Body of pancreas (tissue), 4 donors: ENCODE data around the gene TMEM35B. TPM values are rescaled to one million over a fixed set of nuclear protein-coding genes. Genes with fewer than 3 reads are reported as not detected.

ENCODE experiments used
- ATAC-seq: fragments of 150-250 bp; one replicate; pipeline ENCODE4 v1.9.1; 2016
- DNase-seq, 4 donors: peaks; one replicate each; pipeline ENCODE4 v3.0.0-alpha.2; 2019
- H3K27ac ChIP-seq, 4 donors: fragments of 200-600 bp; sonication (generic); 1 replicate in 3 of 4; 2 replicates in 1 of 4; pipeline versions ENCODE4 v1.5.1 to v1.6.1; 2016 to 2019; ENCODE audit warnings: mild to moderate bottlenecking in 1 of 4, mixed read lengths in 1 of 4, moderate library complexity in 1 of 4
- H3K27me3 ChIP-seq, 2 donors: fragments of 200-600 bp; sonication (generic); one replicate each; pipeline ENCODE4 v1.6.0; 2016; ENCODE audit warnings: mild to moderate bottlenecking in 1 of 2
- H3K36me3 ChIP-seq, 2 donors: fragments of 200-600 bp; sonication (generic); replicated peaks in 1 of 2; 2 replicates each; pipeline ENCODE4 v1.5.1; 2016; ENCODE audit warnings: low read depth in 2 of 2; ENCODE audit not compliant: insufficient read depth in 1 of 2
- H3K4me1 ChIP-seq: fragments of 200-600 bp; sonication (generic); one replicate; pipeline ENCODE4 v1.6.0; 2016
- H3K4me3 ChIP-seq, 2 donors: fragments of 200-600 bp; sonication (generic); 1 replicate in 1 of 2; 2 replicates in 1 of 2; pipeline ENCODE4 v1.5.1; 2016 to 2019
- H3K9me3 ChIP-seq, 3 donors: fragments of 200-600 bp; sonication (generic); 1 replicate in 2 of 3; 2 replicates in 1 of 3; pipeline ENCODE4 v1.5.1; 2016
- POLR2A ChIP-seq, 3 donors: fragments of 450-650 bp; IDR thresholded peaks; one replicate each; pipeline ENCODE4 v1.6.1; 2016; ENCODE audit warnings: antibody characterized with exemption in 3 of 3, mild to moderate bottlenecking in 2 of 3
- WGBS, 2 donors: methylation state at CpG; one replicate each; pipeline ENCODE4 v1.1.5; 2017; 5-methylcytosine and 5-hydroxymethylcytosine counted together
- intact Hi-C: fragments of 100-400 bp; cut with DNase I; formaldehyde crosslinking; loops from one replicate; pipeline ENCODE4 v1.15.1; 2023
- total RNA-seq, 2 donors: library from RNA; depleted of rRNA; stranded (reverse); fragments of >200 nt; gene quantifications; one replicate each; pipeline ENCODE4 v1.1.0, GENCODE V29; 2016
- TF ChIP-seq, protein P1 (sequence below), 7 experiments: fragments of 450-650 bp in 4 of 7; fragments of 200-600 bp in 3 of 7; sonication (generic) in 3 of 7; IDR thresholded peaks; one replicate each; pipeline ENCODE4 v1.5.1; 2016 to 2019; ENCODE audit warnings: antibody characterized with exemption in 7 of 7

The TMEM35B gene
- total RNA-seq, 2 donors from 2014 or later, result 15.5 to 37.1 TPM

DNA sequence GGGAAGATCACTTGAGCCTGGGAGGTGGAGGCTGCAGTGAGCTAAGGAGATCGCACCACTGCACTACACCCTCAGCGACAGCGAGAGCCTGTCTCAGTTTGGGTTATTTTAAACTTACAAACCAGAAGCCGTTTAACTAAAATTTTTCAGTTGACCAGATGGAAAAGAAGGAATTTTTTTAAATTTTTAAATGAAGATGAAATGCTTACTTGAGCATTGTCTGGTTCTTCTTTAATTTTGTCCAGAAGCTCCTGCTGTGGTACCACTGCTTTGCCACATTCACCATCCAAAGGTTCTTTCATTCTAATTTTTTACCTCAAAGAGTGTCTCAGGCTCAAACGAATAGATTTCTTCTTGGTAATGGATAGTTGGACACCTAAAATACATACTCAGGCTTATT is 45.2 kb upstream of the TMEM35B start:
- no peaks in the 10 kb centered on the region for H3K9me3 ChIP-seq
- no peaks in the 10 kb centered on the region for H3K36me3 ChIP-seq
- peak overlapping the region in 3 of 4 donors; percentile 64 to 95 (median 90) for H3K27ac ChIP-seq
- no peaks in the 10 kb centered on the region for H3K27me3 ChIP-seq
- TF ChIP-seq POLR2A (IDR thresholded peaks at IDR 0.05), result no peak
- TF ChIP-seq, protein P1, sequence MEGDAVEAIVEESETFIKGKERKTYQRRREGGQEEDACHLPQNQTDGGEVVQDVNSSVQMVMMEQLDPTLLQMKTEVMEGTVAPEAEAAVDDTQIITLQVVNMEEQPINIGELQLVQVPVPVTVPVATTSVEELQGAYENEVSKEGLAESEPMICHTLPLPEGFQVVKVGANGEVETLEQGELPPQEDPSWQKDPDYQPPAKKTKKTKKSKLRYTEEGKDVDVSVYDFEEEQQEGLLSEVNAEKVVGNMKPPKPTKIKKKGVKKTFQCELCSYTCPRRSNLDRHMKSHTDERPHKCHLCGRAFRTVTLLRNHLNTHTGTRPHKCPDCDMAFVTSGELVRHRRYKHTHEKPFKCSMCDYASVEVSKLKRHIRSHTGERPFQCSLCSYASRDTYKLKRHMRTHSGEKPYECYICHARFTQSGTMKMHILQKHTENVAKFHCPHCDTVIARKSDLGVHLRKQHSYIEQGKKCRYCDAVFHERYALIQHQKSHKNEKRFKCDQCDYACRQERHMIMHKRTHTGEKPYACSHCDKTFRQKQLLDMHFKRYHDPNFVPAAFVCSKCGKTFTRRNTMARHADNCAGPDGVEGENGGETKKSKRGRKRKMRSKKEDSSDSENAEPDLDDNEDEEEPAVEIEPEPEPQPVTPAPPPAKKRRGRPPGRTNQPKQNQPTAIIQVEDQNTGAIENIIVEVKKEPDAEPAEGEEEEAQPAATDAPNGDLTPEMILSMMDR (IDR thresholded peaks at IDR 0.05), result no peak
- WGBS, 2 donors, result 58 to 75% methylated on average over 5 of the region's 5 CpGs
- peaks cover 12% of the 10 kb centered on the region for H3K4me1 ChIP-seq
- DNase-seq, result no peak
- H3K4me3 ChIP-seq, result peak overlapping the region in 1 of 2 donors; percentile 49
- intact Hi-C loops, result no loop called here
- no peak for ATAC-seq

DNA sequence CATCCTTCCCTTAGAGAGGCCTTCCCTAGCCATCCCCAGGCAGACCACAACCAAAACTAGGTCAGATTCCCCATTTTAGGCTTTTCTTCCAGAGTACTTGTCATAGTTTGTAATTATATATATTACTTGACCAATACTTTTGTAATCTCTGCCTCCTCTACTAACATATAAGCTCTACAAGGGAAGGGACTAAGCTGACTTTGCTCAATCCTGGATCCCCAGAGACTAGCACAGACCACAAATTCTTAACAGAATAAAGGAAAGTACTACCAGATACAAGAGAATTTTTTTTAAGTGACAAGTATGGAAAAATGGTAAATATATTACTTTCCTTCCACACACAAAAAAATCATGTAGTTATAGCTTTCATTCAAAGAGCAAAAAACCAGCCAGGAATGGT is 44.6 kb upstream of the TMEM35B start:
- Histone ChIP-seq H3K4me1 (peaks cover 12% of the 10 kb centered on the region), H3K9me3 (no peaks in the 10 kb centered on the region), H3K27ac (no peak overlapping the region), H3K36me3 (no peaks in the 10 kb centered on the region), H3K27me3 (no peaks in the 10 kb centered on the region), H3K4me3 (no peak overlapping the region)
- intact Hi-C loops, result no loop called here
- no peak for ATAC-seq
- TF ChIP-seq, protein P1 (IDR thresholded peaks at IDR 0.05), result no peak
- TF ChIP-seq POLR2A (IDR thresholded peaks at IDR 0.05), result no peak
- no peak for DNase-seq

DNA sequence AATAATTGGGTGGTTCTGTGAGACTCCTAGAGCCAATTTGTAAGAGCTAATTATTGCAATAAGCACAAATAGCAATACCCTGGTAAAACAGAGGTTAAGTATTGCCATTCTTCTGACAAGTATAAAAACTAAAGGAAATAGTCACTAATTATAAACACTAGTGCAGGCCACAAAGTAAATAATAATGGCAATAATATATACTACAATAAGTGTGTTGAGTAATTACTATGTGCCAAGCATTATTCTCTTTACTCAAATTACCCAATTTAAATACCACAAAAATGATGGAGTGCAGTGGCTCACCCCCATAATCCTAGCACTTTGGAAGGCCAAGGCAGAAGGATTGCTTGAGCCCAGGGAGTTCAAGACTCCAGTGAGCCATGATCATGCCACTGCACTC is 31.3 kb upstream of the TMEM35B start:
- Histone ChIP-seq H3K27ac (no peak overlapping the region), H3K36me3 (peaks cover 0 to 12% of the 10 kb centered on the region in 2 donors), H3K27me3 (no peaks in the 10 kb centered on the region), H3K4me3 (no peak overlapping the region), H3K4me1 (no peaks in the 10 kb centered on the region), H3K9me3 (no peaks in the 10 kb centered on the region)
- DNase-seq (no peak), ATAC-seq (no peak)
- intact Hi-C loops, result no loop called here
- TF ChIP-seq, protein P1 (IDR thresholded peaks at IDR 0.05), result no peak
- no peak for TF ChIP-seq POLR2A (IDR thresholded peaks at IDR 0.05)

DNA sequence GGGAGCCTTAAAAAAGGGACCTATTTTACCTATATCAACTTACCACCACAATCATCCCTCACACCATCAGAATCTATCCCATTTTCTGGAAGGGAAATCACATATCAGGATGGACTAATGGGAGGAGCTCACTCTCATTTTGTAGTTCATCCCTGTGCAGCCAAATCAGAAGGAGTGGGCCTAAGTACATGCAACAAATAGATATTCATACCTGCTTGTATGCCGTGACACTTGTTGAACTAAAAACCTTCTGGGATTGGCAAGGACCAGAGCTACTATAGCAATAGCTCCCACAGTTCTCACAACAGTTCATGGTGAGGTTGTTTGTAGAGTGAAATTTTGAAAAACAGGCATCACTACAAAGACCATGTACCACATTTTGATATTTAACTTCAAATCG is 29.3 kb upstream of the TMEM35B start:
- H3K27ac ChIP-seq, result no peak overlapping the region
- H3K4me3 ChIP-seq, result no peak overlapping the region
- no peaks in the 10 kb centered on the region for H3K27me3 ChIP-seq
- no peak for DNase-seq
- ATAC-seq, result no peak
- WGBS, 2 donors, result 80 to 90% methylated on average over 2 of the region's 2 CpGs
- no peaks in the 10 kb centered on the region for H3K9me3 ChIP-seq
- H3K36me3 ChIP-seq, result peaks cover 0 to 16% of the 10 kb centered on the region in 2 donors
- no peak for TF ChIP-seq POLR2A (IDR thresholded peaks at IDR 0.05)
- TF ChIP-seq, protein P1 (IDR thresholded peaks at IDR 0.05), result no peak
- no peaks in the 10 kb centered on the region for H3K4me1 ChIP-seq
- intact Hi-C loops, result no loop called here

DNA sequence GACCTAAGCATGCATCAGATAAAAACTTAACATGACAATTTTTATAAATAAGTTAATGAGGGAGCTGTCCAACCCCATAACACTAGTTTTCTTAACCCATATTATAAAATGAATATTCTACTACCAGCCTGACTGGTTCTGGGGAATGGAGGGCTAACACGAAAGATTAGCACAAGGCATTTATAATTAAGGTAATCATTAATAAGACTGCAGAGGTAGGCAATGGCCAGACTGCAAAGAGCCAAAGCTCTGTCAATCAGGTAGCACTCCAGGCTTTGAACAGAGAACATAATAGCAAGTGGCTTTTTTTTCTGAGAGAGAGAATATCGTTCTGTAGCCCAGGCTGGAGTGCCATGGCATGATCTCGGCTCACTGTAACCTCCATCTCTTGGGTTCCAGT is 20.6 kb upstream of the TMEM35B start:
- DNase-seq, result peak in 1 of 4 donors; percentile 18
- intact Hi-C loops, result no loop called here
- ATAC-seq, result peak; percentile 67
- H3K4me1 ChIP-seq, result peaks cover 9% of the 10 kb centered on the region
- H3K27me3 ChIP-seq, result no peaks in the 10 kb centered on the region
- H3K27ac ChIP-seq, result no peak overlapping the region
- TF ChIP-seq, protein P1 (IDR thresholded peaks at IDR 0.05), result no peak
- no peak for TF ChIP-seq POLR2A (IDR thresholded peaks at IDR 0.05)
- H3K4me3 ChIP-seq, result no peak overlapping the region
- WGBS, 2 donors, result 52 to 56% methylated on average over 3 of the region's 3 CpGs
- H3K36me3 ChIP-seq, result peaks cover 0 to 19% of the 10 kb centered on the region in 2 donors
- no peaks in the 10 kb centered on the region for H3K9me3 ChIP-seq
